OCI-LY7 (cell line): ENCODE results near the gene TOP2A.

Source experiments
- EZH2phosphoT487 ChIP-seq: fragments of 200-600 bp; sonication (generic); IDR thresholded peaks from 2 replicates; pipeline ENCODE4 v1.6.1; 2018; ENCODE audit warnings: low read depth, borderline replicate concordance, mild to moderate bottlenecking, mixed run types, antibody characterized with exemption, low read length, moderate library complexity, mixed read lengths
- TF ChIP-seq, protein P1 (sequence below): fragments of 200-600 bp; sonication (generic); conservative IDR thresholded peaks from 2 replicates; pipeline ENCODE4 v1.5.1; 2014; ENCODE audit warnings: mild to moderate bottlenecking, antibody characterized with exemption, low read length, moderate library complexity, mixed read lengths

DNA sequence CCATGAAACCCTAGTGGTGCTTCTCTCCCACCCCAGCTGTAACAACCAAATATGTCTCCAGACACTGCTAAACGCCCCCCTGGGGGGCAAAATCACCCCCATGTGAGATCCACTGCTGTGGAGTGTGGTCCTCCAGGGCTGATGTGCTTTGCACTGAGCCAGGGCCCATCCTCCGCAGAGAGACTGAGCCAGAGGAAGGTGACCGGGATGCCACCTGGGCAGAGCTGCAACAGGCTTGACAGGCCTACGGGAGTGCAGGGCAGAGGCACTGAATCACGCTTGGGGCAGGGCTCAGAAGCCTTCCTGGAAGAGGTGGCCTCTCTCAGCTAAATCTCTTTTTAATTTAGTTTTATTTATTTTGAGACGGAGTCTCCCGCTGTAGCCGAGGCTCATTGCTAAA lies 57.6 kb downstream of the TOP2A start:
- TF ChIP-seq, protein P1, sequence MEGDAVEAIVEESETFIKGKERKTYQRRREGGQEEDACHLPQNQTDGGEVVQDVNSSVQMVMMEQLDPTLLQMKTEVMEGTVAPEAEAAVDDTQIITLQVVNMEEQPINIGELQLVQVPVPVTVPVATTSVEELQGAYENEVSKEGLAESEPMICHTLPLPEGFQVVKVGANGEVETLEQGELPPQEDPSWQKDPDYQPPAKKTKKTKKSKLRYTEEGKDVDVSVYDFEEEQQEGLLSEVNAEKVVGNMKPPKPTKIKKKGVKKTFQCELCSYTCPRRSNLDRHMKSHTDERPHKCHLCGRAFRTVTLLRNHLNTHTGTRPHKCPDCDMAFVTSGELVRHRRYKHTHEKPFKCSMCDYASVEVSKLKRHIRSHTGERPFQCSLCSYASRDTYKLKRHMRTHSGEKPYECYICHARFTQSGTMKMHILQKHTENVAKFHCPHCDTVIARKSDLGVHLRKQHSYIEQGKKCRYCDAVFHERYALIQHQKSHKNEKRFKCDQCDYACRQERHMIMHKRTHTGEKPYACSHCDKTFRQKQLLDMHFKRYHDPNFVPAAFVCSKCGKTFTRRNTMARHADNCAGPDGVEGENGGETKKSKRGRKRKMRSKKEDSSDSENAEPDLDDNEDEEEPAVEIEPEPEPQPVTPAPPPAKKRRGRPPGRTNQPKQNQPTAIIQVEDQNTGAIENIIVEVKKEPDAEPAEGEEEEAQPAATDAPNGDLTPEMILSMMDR, result no peak
- TF ChIP-seq EZH2phosphoT487, result no peak
